Uterus (tissue), 2 donors: ENCODE data around the gene ITSN1.

Source experiments
- POLR2A ChIP-seq, 2 donors: fragments of 450-650 bp; IDR thresholded peaks; one replicate each; pipeline ENCODE4 v1.6.1; 2016; ENCODE audit warnings: antibody characterized with exemption in 2 of 2, mild to moderate bottlenecking in 1 of 2, moderate library complexity in 1 of 2
- TF ChIP-seq, protein P1 (sequence below), 4 experiments: fragments of 200-600 bp in 2 of 4; fragments of 450-650 bp in 2 of 4; sonication (generic) in 2 of 4; IDR thresholded peaks; one replicate each; pipeline ENCODE4 v1.5.1; 2016 to 2019; ENCODE audit warnings: antibody characterized with exemption in 4 of 4, mild to moderate bottlenecking in 2 of 4, moderate library complexity in 1 of 4

DNA sequence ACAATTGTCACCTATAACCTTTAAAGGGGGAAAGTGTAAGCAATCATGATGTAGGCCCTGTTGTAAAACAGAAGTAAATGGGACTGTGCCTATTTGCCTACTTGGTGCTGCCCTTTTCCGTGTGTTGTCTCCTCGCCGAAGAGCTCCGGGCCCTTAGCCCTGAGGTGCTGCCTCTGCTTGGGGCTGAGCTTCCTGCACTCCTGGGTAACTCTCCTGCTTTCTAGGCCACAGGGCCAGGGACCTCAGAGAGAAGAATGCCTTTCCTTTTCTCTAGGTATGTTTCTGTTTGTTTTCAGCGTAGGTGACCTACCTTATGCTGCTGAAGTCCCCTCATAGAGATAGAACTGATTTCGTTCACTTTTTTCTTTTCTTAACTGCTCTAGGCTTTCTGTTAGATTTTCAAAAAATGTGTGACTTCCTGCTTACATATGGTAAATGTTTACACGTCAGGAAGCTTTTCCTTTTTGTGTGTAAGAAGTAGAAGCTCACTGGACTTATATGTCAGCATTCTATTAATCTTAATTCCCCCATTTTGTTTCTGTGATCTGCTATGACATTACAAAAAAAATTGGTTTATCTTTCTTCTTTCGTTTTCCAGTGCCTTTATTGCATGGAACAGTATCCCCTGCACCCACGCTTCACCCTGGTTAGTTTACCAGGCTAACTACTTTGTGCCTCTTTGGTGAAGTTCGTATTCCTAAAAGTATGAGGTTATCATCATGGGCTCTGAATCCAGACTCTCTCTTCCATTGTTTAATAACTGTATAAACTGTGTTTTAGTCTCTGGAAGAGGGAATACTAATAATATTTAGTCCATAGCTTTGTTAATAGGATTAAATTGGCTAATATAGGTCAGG is 61.7 kb downstream of the ITSN1 start:
- TF ChIP-seq, protein P1, sequence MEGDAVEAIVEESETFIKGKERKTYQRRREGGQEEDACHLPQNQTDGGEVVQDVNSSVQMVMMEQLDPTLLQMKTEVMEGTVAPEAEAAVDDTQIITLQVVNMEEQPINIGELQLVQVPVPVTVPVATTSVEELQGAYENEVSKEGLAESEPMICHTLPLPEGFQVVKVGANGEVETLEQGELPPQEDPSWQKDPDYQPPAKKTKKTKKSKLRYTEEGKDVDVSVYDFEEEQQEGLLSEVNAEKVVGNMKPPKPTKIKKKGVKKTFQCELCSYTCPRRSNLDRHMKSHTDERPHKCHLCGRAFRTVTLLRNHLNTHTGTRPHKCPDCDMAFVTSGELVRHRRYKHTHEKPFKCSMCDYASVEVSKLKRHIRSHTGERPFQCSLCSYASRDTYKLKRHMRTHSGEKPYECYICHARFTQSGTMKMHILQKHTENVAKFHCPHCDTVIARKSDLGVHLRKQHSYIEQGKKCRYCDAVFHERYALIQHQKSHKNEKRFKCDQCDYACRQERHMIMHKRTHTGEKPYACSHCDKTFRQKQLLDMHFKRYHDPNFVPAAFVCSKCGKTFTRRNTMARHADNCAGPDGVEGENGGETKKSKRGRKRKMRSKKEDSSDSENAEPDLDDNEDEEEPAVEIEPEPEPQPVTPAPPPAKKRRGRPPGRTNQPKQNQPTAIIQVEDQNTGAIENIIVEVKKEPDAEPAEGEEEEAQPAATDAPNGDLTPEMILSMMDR (IDR thresholded peaks at IDR 0.05) = no peak
- TF ChIP-seq POLR2A (IDR thresholded peaks at IDR 0.05) = no peak
